ENCODE measurements around the gene TUBG1. TPM values are rescaled to one million over a fixed set of nuclear protein-coding genes. Genes with fewer than 3 reads are reported as not detected.

Gene TUBG1
- total and polyA plus RNA-seq, 9 of the 15 experiments (the other 6 are each of a cell fraction or from before 2014, with no cell fraction given) = 33.1 to 147 (median 66.0) TPM

GRCh38 chr17:42632949-42633444 lies 23.5 kb downstream of the TUBG1 start (continued):
- TF ChIP-seq IRF9 (tag; IDR thresholded peaks at IDR 0.05) = no peak
- TF ChIP-seq RBM34 (IDR thresholded peaks at IDR 0.05; ENCODE audit: borderline replicate concordance, insufficient read depth, low read length) = no peak
- peak; percentile 61; the same call in 1 of the 2 replicates for TF ChIP-seq TOE1 (IDR thresholded peaks at IDR 0.05; ENCODE audit: borderline replicate concordance)
- no peak for TF ChIP-seq TOE1 (CRISPR knock-in tag; IDR thresholded peaks at IDR 0.05; ENCODE audit: borderline replicate concordance, low read depth)
- 0 out of 2 replicates have a peak, but pooled peaks have one; percentile 28 for TF ChIP-seq CGGBP1 (CRISPR knock-in tag; IDR thresholded peaks at IDR 0.05)
- no peak for TF ChIP-seq SETDB1 (IDR thresholded peaks at IDR 0.05; ENCODE audit: low read length)
- TF ChIP-seq TRIM24 (IDR thresholded peaks at IDR 0.05) = peak in 1 of 2 experiments; percentile 76; a peak in 3 of 4 replicates
- TF ChIP-seq CREM (IDR thresholded peaks at IDR 0.05; ENCODE audit: low read depth) = peak; percentile 36
- TF ChIP-seq EP300 (IDR thresholded peaks at IDR 0.05; ENCODE audit: low read length) = peak; percentile 75; the same call in 1 of the 2 replicates
- no peak for TF ChIP-seq HMGN3 (IDR thresholded peaks at IDR 0.05; ENCODE audit: borderline replicate concordance, extremely low read depth, insufficient read length, low read depth, low read length)
- no peak for TF ChIP-seq RNF219 (CRISPR knock-in tag; IDR thresholded peaks at IDR 0.05)
- TF ChIP-seq ARHGAP35 (IDR thresholded peaks at IDR 0.05; ENCODE audit: partially characterized antibody) = no peak
- TF ChIP-seq CBX2 (IDR thresholded peaks at IDR 0.05; ENCODE audit: insufficient read depth, low read length, poor library complexity, severe bottlenecking) = no peak
- no peak for TF ChIP-seq ZMIZ1 (IDR thresholded peaks at IDR 0.05; ENCODE audit: low read depth in 2 of 2, low read length in 2 of 2)
- TF ChIP-seq GABPB1 (CRISPR knock-in tag; IDR thresholded peaks at IDR 0.05) = no peak
- TF ChIP-seq KAT8 (IDR thresholded peaks at IDR 0.05; ENCODE audit: low read depth) = no peak
- no peak for TF ChIP-seq PRMT5 (CRISPR knock-in tag; IDR thresholded peaks at IDR 0.05)
- no peak for TF ChIP-seq DLX4 (CRISPR knock-in tag; IDR thresholded peaks at IDR 0.05)
- TF ChIP-seq ZBTB1 (CRISPR knock-in tag; IDR thresholded peaks at IDR 0.05; ENCODE audit: borderline replicate concordance, low read depth) = no peak
- TF ChIP-seq CXXC5 (CRISPR knock-in tag; IDR thresholded peaks at IDR 0.05) = no peak
- TF ChIP-seq HCFC1 (IDR thresholded peaks at IDR 0.05; ENCODE audit: low read depth, low read length) = no peak
- no peak for TF ChIP-seq KLF6 (CRISPR knock-in tag; IDR thresholded peaks at IDR 0.05; ENCODE audit: borderline replicate concordance)
